ENCODE results near the gene OR2AJ1.

GRCh38 chr1:247935781-247936180 lies 11.1 kb downstream of the OR2AJ1 start:
- TF ChIP-seq CTCF (IDR thresholded peaks at IDR 0.05; ENCODE audit: insufficient read depth, low read length): no peak
- TF ChIP-seq POLR2AphosphoS5 (IDR thresholded peaks at IDR 0.05; ENCODE audit: low read depth): no peak
- TF ChIP-seq REST (IDR thresholded peaks at IDR 0.05; ENCODE audit: insufficient replicate concordance, low read depth): no peak
- no peak for TF ChIP-seq GABPA (IDR thresholded peaks at IDR 0.05; ENCODE audit: low read depth)

Measured in HL-60 (cell line).